GM23338 (cell line): ENCODE measurements around the gene RPS28. TPM values are rescaled to one million over a fixed set of nuclear protein-coding genes. Genes with fewer than 3 reads are reported as not detected.
A peak's percentile ranks its signal among the peaks of the same experiment; 100 is the strongest.

Experiments used
- ATAC-seq: fragments of 200-7000 bp; cut with Tn5 transposase; 3 replicates; pipeline ENCODE4 v1.9.1; 2020
- DNase-seq: peaks from one replicate; pipeline ENCODE4 v3.0.0-alpha.2; 2015; ENCODE audit warnings: low spot score
- H2AFZ ChIP-seq: fragments of 200-600 bp; sonication (generic); 2 replicates; pipeline ENCODE4 v1.8.0; 2016; ENCODE audit warnings: antibody characterized with exemption, mild to moderate bottlenecking, moderate library complexity
- H3F3A ChIP-seq: fragments of 200-600 bp; sonication (generic); replicated peaks from 2 replicates; pipeline ENCODE4 v1.8.0; 2017; ENCODE audit warnings: antibody characterized with exemption, mixed run types, low read depth
- H3K27ac ChIP-seq: fragments of 200-600 bp; sonication (generic); 2 replicates; pipeline ENCODE4 v1.6.1; 2016; ENCODE audit warnings: low read depth
- H3K27me3 ChIP-seq: fragments of 200-600 bp; sonication (generic); 2 replicates; pipeline ENCODE4 v1.8.0; 2016; ENCODE audit warnings: mild to moderate bottlenecking, mixed run types, moderate library complexity; ENCODE audit not compliant: insufficient read depth
- H3K36me3 ChIP-seq: fragments of 200-600 bp; sonication (generic); 2 replicates; pipeline ENCODE4 v1.8.0; 2016; ENCODE audit warnings: mild to moderate bottlenecking; ENCODE audit not compliant: insufficient read depth
- H3K4me1 ChIP-seq: fragments of 200-600 bp; sonication (generic); 2 replicates; pipeline ENCODE4 v1.8.0; 2016; ENCODE audit warnings: mild to moderate bottlenecking, moderate library complexity; ENCODE audit not compliant: insufficient read depth
- H3K4me2 ChIP-seq: fragments of 200-600 bp; sonication (generic); 2 replicates; pipeline ENCODE4 v1.7.1; 2017; ENCODE audit warnings: mixed run types
- H3K4me3 ChIP-seq: fragments of 200-600 bp; sonication (generic); 2 replicates; pipeline ENCODE4 v1.6.1; 2016; ENCODE audit warnings: mixed run types
- H3K79me2 ChIP-seq: fragments of 200-600 bp; sonication (generic); replicated peaks from 2 replicates; pipeline ENCODE4 v1.8.0; 2017; ENCODE audit warnings: mild to moderate bottlenecking; ENCODE audit not compliant: insufficient read depth
- H3K9me2 ChIP-seq: fragments of 200-600 bp; sonication (generic); 2 replicates; pipeline ENCODE4 v1.8.0; 2017; ENCODE audit not compliant: insufficient read depth
- H4K20me1 ChIP-seq: fragments of 200-600 bp; sonication (generic); replicated peaks from 2 replicates; pipeline ENCODE4 v1.8.0; 2017; ENCODE audit warnings: mild to moderate bottlenecking; ENCODE audit not compliant: insufficient read depth
- H3K27ac Mint-ChIP-seq: 2 replicates; pipeline ENCODE4 v1.8.0; 2020; ENCODE audit warnings: inconsistent platforms, mild to moderate bottlenecking, moderate library complexity, mixed read lengths
- H3K27me3 Mint-ChIP-seq: 3 replicates; pipeline ENCODE4 v1.8.0; 2022; ENCODE audit warnings: low read depth, mild to moderate bottlenecking, moderate library complexity, mixed read lengths, inconsistent platforms; ENCODE audit not compliant: insufficient read depth, poor library complexity
- H3K36me3 Mint-ChIP-seq: 3 replicates; pipeline ENCODE4 v1.8.0; 2021; ENCODE audit warnings: low read depth, mild to moderate bottlenecking, inconsistent platforms, moderate library complexity, mixed read lengths
- H3K4me1 Mint-ChIP-seq: 3 replicates; pipeline ENCODE4 v1.8.0; 2020; ENCODE audit warnings: mild to moderate bottlenecking, inconsistent platforms, mixed read lengths
- H3K4me3 Mint-ChIP-seq: 3 replicates; pipeline ENCODE4 v1.8.0; 2021; ENCODE audit warnings: moderate library complexity, mild to moderate bottlenecking, inconsistent platforms, mixed read lengths
- H3K9me3 Mint-ChIP-seq: 3 replicates; pipeline ENCODE4 v1.8.0; 2020; ENCODE audit warnings: moderate library complexity, mild to moderate bottlenecking, inconsistent platforms, mixed read lengths
- CREB1 ChIP-seq: fragments of 250-450 bp; sonication (Bioruptor Pico); IDR thresholded peaks from 2 replicates; pipeline ENCODE4 v1.5.0; 2020; ENCODE audit warnings: low read depth, mild to moderate bottlenecking, moderate library complexity
- EZH2 ChIP-seq: fragments of 200-600 bp; sonication (generic); IDR thresholded peaks from one replicate; pipeline ENCODE4 v1.8.0; 2017; ENCODE audit warnings: antibody characterized with exemption, mild to moderate bottlenecking, low read depth; ENCODE audit not compliant: unreplicated experiment
- EZH2phosphoT487 ChIP-seq: fragments of 200-600 bp; sonication (generic); IDR thresholded peaks from one replicate; pipeline ENCODE4 v1.8.1; 2018; ENCODE audit warnings: antibody characterized with exemption; ENCODE audit not compliant: unreplicated experiment
- JUNB ChIP-seq: IDR thresholded peaks from one replicate; pipeline ENCODE4 v1.6.1; 2016; ENCODE audit warnings: antibody characterized with exemption; ENCODE audit not compliant: unreplicated experiment
- NANOG ChIP-seq: IDR thresholded peaks from 2 replicates; pipeline ENCODE4 v1.6.1; 2016; ENCODE audit warnings: antibody characterized with exemption, borderline replicate concordance
- POLR2AphosphoS5 ChIP-seq: IDR thresholded peaks from 2 replicates; pipeline ENCODE4 v1.6.1; 2016; ENCODE audit warnings: antibody characterized with exemption, low read depth
- STAT1 ChIP-seq: IDR thresholded peaks from one replicate; pipeline ENCODE4 v1.6.1; 2016; ENCODE audit warnings: antibody characterized with exemption; ENCODE audit not compliant: unreplicated experiment
- ZNF114 ChIP-seq: fragments of 250-450 bp; sonication (Bioruptor Pico); IDR thresholded peaks from 2 replicates; pipeline ENCODE4 v1.5.0; 2020; ENCODE audit warnings: mild to moderate bottlenecking, moderate library complexity
- ZNF331 ChIP-seq: fragments of 250-450 bp; sonication (Bioruptor Pico); IDR thresholded peaks from 2 replicates; pipeline ENCODE4 v1.5.0; 2020; ENCODE audit warnings: low read depth, mild to moderate bottlenecking, moderate library complexity
- polyA plus RNA-seq: library from polyadenylated mRNA; unstranded; fragments of >200 nt; fragmentation: Nextera tagmentation; extraction: Ambion mirVana; gene quantifications from 2 replicates; pipeline ENCODE4 v1.2.1, GENCODE V29; 2016
- total RNA-seq: library from RNA; depleted of rRNA; stranded (reverse); fragments of >200 nt; shearing (Covaris generic); gene quantifications from 2 replicates; pipeline ENCODE4 v1.2.3, GENCODE V29; 2014
- TF ChIP-seq, protein P1 (sequence below): fragments of 250-450 bp; sonication (Bioruptor Pico); IDR thresholded peaks from 2 replicates; pipeline ENCODE4 v1.5.0; 2020; ENCODE audit warnings: mild to moderate bottlenecking, moderate library complexity
- TF ChIP-seq, protein P2 (sequence below): IDR thresholded peaks from 2 replicates; pipeline ENCODE4 v1.6.1; 2016; ENCODE audit warnings: antibody characterized with exemption
- TF ChIP-seq, protein P3 (sequence below): IDR thresholded peaks from one replicate; pipeline ENCODE4 v1.6.1; 2018; ENCODE audit warnings: antibody characterized with exemption; ENCODE audit not compliant: unreplicated experiment
- TF ChIP-seq, protein P4 (sequence below), 2 experiments: fragments of 200-600 bp in 1 of 2; sonication (generic) in 1 of 2; conservative IDR thresholded peaks; 2 replicates each; pipeline versions ENCODE4 v1.5.1 to v1.6.1; 2016 to 2017; ENCODE audit warnings: antibody characterized with exemption in 2 of 2, low read depth in 2 of 2, mild to moderate bottlenecking in 2 of 2, moderate library complexity in 1 of 2

RPS28 gene
- total and polyA plus RNA-seq, 2 experiments from 2014 or later, result 174 to 1,790 TPM

DNA sequence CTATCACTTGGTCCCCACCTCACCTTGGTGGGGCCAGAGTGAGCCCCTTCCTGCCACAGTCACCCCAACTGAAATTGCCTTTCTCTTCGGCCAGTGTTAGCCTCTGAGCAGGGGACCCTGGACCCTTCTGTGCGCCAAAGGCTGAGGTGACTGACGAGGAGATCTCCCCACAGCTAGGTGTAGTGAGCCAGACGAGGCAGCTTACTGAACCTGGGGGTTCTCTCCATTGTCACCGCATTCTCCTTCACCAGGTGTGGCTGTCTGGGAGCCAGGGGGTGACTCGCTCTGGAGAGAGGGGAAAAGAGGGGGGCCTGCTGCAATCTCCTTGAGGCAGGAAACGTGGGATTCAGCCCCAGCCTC, 1.3 kb downstream of the RPS28 start:
- TF ChIP-seq NANOG (no peak), EZH2 (no peak), EZH2phosphoT487 (no peak), ZNF114 (CRISPR knock-in tag) (no peak), STAT1 (no peak), CREB1 (CRISPR knock-in tag) (no peak), POLR2AphosphoS5 (no peak), ZNF331 (CRISPR knock-in tag) (no peak), JUNB (no peak)
- TF ChIP-seq, protein P1, sequence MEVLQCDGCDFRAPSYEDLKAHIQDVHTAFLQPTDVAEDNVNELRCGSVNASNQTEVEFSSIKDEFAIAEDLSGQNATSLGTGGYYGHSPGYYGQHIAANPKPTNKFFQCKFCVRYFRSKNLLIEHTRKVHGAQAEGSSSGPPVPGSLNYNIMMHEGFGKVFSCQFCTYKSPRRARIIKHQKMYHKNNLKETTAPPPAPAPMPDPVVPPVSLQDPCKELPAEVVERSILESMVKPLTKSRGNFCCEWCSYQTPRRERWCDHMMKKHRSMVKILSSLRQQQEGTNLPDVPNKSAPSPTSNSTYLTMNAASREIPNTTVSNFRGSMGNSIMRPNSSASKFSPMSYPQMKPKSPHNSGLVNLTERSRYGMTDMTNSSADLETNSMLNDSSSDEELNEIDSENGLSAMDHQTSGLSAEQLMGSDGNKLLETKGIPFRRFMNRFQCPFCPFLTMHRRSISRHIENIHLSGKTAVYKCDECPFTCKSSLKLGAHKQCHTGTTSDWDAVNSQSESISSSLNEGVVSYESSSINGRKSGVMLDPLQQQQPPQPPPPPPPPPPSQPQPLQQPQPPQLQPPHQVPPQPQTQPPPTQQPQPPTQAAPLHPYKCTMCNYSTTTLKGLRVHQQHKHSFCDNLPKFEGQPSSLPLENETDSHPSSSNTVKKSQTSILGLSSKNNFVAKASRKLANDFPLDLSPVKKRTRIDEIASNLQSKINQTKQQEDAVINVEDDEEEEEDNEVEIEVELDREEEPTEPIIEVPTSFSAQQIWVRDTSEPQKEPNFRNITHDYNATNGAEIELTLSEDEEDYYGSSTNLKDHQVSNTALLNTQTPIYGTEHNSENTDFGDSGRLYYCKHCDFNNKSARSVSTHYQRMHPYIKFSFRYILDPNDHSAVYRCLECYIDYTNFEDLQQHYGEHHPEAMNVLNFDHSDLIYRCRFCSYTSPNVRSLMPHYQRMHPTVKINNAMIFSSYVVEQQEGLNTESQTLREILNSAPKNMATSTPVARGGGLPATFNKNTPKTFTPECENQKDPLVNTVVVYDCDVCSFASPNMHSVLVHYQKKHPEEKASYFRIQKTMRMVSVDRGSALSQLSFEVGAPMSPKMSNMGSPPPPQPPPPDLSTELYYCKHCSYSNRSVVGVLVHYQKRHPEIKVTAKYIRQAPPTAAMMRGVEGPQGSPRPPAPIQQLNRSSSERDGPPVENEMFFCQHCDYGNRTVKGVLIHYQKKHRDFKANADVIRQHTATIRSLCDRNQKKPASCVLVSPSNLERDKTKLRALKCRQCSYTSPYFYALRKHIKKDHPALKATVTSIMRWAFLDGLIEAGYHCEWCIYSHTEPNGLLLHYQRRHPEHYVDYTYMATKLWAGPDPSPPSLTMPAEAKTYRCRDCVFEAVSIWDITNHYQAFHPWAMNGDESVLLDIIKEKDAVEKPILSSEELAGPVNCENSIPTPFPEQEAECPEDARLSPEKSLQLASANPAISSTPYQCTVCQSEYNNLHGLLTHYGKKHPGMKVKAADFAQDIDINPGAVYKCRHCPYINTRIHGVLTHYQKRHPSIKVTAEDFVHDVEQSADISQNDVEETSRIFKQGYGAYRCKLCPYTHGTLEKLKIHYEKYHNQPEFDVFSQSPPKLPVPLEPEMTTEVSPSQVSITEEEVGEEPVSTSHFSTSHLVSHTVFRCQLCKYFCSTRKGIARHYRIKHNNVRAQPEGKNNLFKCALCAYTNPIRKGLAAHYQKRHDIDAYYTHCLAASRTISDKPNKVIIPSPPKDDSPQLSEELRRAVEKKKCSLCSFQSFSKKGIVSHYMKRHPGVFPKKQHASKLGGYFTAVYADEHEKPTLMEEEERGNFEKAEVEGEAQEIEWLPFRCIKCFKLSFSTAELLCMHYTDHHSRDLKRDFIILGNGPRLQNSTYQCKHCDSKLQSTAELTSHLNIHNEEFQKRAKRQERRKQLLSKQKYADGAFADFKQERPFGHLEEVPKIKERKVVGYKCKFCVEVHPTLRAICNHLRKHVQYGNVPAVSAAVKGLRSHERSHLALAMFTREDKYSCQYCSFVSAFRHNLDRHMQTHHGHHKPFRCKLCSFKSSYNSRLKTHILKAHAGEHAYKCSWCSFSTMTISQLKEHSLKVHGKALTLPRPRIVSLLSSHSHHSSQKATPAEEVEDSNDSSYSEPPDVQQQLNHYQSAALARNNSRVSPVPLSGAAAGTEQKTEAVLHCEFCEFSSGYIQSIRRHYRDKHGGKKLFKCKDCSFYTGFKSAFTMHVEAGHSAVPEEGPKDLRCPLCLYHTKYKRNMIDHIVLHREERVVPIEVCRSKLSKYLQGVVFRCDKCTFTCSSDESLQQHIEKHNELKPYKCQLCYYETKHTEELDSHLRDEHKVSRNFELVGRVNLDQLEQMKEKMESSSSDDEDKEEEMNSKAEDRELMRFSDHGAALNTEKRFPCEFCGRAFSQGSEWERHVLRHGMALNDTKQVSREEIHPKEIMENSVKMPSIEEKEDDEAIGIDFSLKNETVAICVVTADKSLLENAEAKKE (CRISPR knock-in tag), result no peak
- TF ChIP-seq, protein P2, sequence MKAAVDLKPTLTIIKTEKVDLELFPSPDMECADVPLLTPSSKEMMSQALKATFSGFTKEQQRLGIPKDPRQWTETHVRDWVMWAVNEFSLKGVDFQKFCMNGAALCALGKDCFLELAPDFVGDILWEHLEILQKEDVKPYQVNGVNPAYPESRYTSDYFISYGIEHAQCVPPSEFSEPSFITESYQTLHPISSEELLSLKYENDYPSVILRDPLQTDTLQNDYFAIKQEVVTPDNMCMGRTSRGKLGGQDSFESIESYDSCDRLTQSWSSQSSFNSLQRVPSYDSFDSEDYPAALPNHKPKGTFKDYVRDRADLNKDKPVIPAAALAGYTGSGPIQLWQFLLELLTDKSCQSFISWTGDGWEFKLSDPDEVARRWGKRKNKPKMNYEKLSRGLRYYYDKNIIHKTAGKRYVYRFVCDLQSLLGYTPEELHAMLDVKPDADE, result no peak
- TF ChIP-seq, protein P3, sequence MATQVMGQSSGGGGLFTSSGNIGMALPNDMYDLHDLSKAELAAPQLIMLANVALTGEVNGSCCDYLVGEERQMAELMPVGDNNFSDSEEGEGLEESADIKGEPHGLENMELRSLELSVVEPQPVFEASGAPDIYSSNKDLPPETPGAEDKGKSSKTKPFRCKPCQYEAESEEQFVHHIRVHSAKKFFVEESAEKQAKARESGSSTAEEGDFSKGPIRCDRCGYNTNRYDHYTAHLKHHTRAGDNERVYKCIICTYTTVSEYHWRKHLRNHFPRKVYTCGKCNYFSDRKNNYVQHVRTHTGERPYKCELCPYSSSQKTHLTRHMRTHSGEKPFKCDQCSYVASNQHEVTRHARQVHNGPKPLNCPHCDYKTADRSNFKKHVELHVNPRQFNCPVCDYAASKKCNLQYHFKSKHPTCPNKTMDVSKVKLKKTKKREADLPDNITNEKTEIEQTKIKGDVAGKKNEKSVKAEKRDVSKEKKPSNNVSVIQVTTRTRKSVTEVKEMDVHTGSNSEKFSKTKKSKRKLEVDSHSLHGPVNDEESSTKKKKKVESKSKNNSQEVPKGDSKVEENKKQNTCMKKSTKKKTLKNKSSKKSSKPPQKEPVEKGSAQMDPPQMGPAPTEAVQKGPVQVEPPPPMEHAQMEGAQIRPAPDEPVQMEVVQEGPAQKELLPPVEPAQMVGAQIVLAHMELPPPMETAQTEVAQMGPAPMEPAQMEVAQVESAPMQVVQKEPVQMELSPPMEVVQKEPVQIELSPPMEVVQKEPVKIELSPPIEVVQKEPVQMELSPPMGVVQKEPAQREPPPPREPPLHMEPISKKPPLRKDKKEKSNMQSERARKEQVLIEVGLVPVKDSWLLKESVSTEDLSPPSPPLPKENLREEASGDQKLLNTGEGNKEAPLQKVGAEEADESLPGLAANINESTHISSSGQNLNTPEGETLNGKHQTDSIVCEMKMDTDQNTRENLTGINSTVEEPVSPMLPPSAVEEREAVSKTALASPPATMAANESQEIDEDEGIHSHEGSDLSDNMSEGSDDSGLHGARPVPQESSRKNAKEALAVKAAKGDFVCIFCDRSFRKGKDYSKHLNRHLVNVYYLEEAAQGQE, result no peak
- TF ChIP-seq, protein P4, sequence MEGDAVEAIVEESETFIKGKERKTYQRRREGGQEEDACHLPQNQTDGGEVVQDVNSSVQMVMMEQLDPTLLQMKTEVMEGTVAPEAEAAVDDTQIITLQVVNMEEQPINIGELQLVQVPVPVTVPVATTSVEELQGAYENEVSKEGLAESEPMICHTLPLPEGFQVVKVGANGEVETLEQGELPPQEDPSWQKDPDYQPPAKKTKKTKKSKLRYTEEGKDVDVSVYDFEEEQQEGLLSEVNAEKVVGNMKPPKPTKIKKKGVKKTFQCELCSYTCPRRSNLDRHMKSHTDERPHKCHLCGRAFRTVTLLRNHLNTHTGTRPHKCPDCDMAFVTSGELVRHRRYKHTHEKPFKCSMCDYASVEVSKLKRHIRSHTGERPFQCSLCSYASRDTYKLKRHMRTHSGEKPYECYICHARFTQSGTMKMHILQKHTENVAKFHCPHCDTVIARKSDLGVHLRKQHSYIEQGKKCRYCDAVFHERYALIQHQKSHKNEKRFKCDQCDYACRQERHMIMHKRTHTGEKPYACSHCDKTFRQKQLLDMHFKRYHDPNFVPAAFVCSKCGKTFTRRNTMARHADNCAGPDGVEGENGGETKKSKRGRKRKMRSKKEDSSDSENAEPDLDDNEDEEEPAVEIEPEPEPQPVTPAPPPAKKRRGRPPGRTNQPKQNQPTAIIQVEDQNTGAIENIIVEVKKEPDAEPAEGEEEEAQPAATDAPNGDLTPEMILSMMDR (conservative IDR thresholded peaks at IDR 0.05; ENCODE audit: low read depth in 2 of 2), result no peak
- Mint-ChIP-seq H3K27me3 (peaks cover 20% of the 10 kb centered on the region), H3K36me3 (peaks cover 30% of the 10 kb centered on the region), H3K4me1 (peaks cover 23% of the 10 kb centered on the region), H3K9me3 (no peaks in the 10 kb centered on the region; the same call in 2 of the 3 replicates), H3K27ac (no peak overlapping the region; the same call in 1 of the 2 replicates), H3K4me3 (peak overlapping the region; percentile 97)
- Histone ChIP-seq H3K4me3 (peak overlapping the region; percentile 96), H4K20me1 (peaks cover 24% of the 10 kb centered on the region), H3K79me2 (peaks cover 33% of the 10 kb centered on the region), H2AFZ (no peak overlapping the region), H3F3A (peaks cover 49% of the 10 kb centered on the region), H3K9me2 (no peaks in the 10 kb centered on the region), H3K36me3 (peaks cover 7% of the 10 kb centered on the region), H3K27me3 (no peaks in the 10 kb centered on the region), H3K27ac (peak overlapping the region; percentile 94), H3K4me1 (peaks cover 24% of the 10 kb centered on the region), H3K4me2 (peak overlapping the region; percentile 97)
- DNase-seq (no peak), ATAC-seq (no peak)
